Glomerular endothelial cell (primary cell): ENCODE data around the gene MYBBP1A. TPM values are rescaled to one million over a fixed set of nuclear protein-coding genes. Genes with fewer than 3 reads are reported as not detected.

Experiments used
- DNase-seq: peaks from one replicate; pipeline ENCODE4 v3.0.0-alpha.2; 2011; ENCODE audit warnings: low read depth, low spot score; ENCODE audit errors: extremely low read depth
- total RNA-seq: library from RNA; depleted of rRNA; stranded (reverse); fragments of >200 nt; gene quantifications from 2 replicates; pipeline ENCODE4 v1.2.3, GENCODE V29; 2015

Gene MYBBP1A
- total RNA-seq, 1 donor from 2014 or later = 84.7 TPM

DNA sequence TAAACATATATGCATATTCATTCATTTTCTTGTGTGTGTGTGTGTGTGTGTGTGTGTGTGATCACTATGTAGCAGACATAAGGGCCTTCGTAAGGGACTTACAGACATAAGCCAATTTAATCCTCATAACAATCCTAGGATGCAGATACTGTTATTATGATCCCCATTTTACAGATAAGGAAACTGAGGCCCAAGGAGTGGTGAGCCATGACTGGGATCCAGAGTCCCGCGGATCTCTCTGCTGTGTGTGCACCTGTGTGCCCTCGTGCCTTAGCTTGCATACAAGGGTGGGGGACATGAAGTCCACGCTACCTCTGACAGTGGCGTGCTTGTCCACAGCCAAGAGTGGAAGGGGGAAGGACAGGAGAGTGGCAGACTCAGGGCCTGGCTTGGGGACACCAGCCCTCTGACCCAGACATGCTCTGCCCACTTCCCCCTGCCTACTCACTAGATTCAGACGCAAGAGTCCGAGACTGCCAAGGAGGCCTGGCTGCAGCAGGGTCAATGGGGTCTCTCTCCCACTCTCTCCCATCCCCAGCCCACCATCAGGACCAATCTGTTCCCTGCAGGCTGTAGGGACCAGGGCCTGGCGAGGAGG, 19.4 kb upstream of the MYBBP1A start:
- no peak for DNase-seq

DNA sequence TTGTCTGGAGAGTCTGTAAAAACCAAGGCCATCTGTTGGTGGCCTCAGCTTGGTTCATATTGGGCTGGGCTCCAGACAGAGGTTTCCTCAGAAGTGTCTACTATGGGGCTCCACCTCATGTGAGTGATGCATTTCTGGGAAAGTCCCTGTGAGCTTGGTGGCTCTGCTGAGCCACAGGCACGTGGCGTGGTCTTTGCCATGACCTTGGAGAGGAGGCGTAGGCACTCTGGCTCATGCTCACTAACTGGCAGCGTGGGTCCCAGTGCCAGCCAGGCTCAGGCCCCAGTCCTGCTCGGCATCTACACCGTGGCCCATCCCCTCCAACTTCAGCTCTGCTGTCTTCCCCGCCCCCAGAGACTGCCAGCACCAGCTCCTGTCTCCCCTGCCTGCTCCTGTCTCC, 18.5 kb upstream of the MYBBP1A start:
- DNase-seq = no peak

GRCh38 chr17:4573115-4573514, 17.9 kb upstream of the MYBBP1A start:
- no peak for DNase-seq

DNA sequence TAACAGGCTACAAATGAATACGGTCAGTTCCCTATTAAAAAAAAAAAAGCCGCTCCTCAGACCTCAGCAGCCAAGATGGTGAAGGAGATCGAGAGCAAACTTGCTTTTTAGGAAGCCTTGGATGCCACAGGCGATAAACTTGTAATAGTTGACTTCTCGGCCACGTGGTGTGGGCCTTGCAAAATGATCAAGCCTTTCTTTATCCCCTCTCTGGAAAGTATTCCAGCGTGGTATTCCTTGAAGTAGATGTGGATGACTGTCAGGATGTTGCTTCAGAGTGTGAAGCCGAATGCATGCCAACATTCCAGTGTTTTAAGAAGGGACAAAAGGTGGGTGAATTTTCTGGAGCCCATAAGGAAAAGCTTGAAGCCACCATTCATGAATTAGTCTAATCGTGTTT, 16.9 kb upstream of the MYBBP1A start:
- DNase-seq = no peak

- DNase-seq = no peak
These were observed 14.4 kb upstream of the MYBBP1A start for GRCh38 chr17:4569591-4569990.

DNA sequence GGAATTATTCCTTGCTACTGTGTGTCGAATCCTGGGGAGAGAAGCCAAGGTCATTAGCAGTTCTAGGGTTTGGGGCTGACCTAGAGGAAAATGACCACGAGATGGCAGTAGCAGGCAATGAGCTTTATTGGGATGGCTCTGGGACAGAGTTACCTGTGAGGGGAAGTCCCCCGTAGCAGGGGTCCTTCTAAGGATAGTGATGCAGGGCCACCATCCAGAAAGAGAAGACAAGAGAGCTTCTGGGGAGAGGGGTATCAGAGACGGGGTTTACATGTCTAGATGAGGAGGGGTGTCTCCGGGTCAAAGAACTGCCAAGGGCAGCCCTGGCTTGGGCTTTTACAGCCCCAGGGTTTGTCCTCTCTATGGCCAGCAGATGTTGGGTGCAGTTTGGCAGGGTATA, 11.6 kb upstream of the MYBBP1A start:
- DNase-seq = peak; percentile 25

GRCh38 chr17:4565209-4566141, 10.3 kb upstream of the MYBBP1A start:
- peak; percentile 52 for DNase-seq

- no peak for DNase-seq
These were observed 7.1 kb upstream of the MYBBP1A start for GRCh38 chr17:4562015-4562969.

DNA sequence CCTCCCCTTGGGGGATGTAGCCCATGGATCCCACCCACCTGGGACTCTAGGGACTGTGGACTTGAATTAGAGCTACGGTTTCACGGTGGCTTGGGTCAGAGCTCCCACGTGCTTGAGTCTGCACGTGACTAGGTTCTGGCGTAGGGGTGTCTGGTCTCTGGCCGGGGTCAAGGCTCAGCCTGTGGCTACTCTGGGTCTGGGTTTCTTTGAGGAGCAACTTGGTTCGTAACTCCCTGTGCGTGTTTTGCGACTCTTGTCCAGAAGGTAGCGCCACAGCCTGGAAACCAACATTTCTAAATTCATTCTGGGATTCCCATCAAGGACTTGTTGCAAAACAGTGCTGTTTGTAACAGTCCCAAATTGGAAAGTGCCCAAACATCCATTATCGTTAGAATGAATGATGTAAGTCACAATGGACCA, 5.7 kb upstream of the MYBBP1A start:
- DNase-seq = no peak

DNA sequence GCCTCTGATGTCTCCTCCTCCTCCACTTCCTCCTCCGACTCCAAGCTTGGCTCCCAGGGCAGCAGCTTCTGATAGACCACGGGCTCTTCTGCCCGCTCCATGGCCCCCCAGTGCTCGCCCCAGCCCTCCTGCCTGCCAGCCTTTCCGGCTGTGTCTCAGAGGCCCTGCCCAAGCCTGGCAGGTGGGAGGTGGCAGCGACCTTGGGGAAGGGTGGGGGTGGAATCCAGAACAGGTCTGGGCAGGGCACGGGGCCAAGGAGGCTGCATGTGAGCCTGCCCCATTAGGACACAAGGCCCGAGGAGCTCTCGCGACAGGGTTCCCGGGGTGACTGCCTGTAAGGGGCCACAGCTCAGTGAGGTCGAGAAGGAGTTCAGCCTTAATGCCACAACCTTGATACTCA, 5.2 kb upstream of the MYBBP1A start, which contains the start of gene GGT6:
TSS of gene GGT6 (minus strand) at position 157 of the 400 bp plus-strand sequence. CDS start at position 101, 56 bp downstream.
- DNase-seq = no peak

GRCh38 chr17:4559966-4560365, 4.8 kb upstream of the MYBBP1A start:
- DNase-seq = no peak

DNA sequence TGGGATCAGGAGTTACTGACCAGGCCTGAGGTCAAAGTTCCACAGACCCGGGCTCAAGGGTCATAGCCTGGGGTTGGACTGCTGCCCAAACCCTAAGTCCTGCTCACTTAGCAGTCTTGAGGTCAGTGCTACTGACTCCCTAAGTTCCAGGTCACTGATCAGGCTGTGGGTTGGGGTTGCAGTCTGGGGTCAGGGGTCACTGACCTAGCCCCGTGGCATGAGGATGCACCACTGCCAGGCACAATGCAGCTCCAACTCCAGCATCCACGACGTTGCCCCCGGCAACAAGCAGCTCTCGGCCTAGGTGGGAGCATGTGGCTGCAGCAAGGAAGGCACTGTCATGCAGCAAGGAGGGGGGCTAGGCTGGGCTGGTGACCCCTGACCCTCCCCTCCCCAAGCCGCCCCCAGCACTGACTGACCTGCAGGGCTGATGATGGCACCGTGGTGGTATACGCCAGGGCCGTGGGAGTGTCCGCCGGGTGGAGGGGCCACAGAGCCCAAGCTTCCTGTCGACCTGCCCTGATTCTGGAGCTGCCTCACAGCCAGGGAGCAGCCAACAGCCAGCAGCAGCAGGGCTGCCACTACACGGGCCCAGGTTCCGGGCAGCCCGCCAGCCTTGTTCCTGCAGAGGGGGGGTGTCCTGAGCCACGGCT, 4.1 kb upstream of the MYBBP1A start:
- no peak for DNase-seq

- DNase-seq = no peak
These were observed 3.3 kb upstream of the MYBBP1A start for GRCh38 chr17:4558347-4558971.

DNA sequence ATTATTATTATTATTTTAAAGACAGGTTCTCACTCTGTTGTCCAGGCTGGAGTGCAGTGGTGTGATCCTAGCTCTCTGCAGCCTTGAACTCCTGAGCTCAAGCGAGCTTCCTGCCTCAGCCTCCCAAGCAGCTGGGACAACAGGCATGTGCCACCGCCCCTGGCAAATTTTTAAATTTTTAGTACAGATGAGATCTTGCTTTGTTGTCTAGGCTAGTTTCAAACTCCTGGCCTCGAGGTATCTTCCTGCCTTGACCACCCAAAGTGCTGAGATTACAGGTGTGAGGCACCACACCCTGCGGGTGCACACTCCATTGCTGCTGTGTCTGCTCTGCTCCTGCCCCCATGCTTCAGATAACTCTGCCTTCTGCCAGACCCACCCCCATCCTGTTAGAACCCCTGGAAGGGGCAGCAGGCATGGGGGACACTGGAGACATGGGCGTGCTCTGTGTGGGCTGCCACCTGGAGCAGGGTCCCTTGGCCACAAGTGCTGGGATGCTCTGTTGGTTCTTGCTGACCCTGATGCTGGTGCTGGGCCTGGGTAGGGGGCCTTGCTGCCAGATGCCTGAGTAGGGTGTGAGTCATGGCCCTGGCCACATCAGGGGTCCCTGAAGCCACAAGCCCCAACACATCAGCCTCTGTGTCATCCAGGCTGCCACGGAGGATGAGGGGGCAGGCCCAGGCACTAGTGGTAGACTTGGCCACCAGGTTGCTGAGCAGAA, 2.6 kb upstream of the MYBBP1A start:
- no peak for DNase-seq

DNA sequence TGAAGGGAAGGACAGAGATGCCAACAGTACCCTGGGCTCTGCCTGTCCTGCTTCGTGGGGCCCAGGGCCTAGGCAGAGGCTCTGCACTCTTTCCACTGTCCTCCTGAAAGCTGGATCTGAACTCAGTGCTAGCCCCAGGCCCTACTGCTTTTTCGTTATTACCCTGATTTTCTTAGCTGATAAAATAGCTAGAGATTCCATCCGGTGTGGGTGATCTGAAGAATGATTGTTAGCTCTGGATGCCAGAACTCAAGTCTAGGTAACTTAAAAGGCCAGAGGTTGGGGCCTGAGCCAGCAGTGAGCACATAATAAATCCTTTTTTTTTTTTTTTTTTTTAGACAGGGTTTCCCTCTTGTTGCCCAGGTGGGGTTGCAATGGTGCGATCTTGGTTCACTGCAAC, 1.8 kb upstream of the MYBBP1A start:
- DNase-seq = no peak

- no peak for DNase-seq
These were observed 932 bp upstream of the MYBBP1A start for GRCh38 chr17:4555873-4556759.

GRCh38 chr17:4554441-4554996, 665 bp downstream of the MYBBP1A start:
- no peak for DNase-seq

DNA sequence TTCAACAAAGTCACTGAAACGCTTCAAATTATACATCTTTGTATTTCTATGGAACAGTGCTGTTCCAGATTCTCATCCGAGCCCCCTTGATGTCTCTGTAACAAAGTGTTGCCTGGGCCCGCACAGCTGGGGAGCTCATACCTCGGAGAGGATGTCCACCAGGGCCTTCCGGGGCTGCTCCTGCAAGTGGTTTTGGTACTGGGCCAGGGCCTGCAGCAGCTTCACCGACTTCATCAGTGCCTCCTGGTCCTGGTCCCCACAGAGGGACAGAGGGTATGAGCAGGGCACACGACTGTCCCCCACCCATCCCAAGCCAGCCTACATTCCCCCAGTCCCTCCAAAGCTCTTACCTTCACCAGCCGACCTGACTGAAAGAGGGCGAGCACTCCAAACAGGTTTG, 1.5 kb downstream of the MYBBP1A start:
- no peak for DNase-seq
